HG03521 (cell line): Measurements from ENCODE around the gene MRPS7.
A peak's percentile ranks its signal among the peaks of the same experiment; 100 is the strongest.
"Not testable (repeated sequence)": the region's sequence is repeated elsewhere in the genome, so short reads cannot be mapped to it uniquely, and the experiment has no call there.

ENCODE experiments used
- ATAC-seq: cut with Tn5 transposase; IDR thresholded peaks from one replicate; pipeline ENCODE4 v1.9.1; 2021; ENCODE audit warnings: mild to moderate bottlenecking, moderate library complexity; ENCODE audit not compliant: unreplicated experiment

MRPS7 gene

GRCh38 chr17:75242461-75243042 is 19.1 kb upstream of the MRPS7 start:
- ATAC-seq = no peak

GRCh38 chr17:75244133-75244866 is 17.4 kb upstream of the MRPS7 start:
- ATAC-seq = no peak

GRCh38 chr17:75245011-75245410 is 16.7 kb upstream of the MRPS7 start:
- no peak for ATAC-seq

- ATAC-seq = no peak
These were observed 15.3 kb upstream of the MRPS7 start for GRCh38 chr17:75246404-75246803.

- ATAC-seq = no peak
These were observed 12.1 kb upstream of the MRPS7 start for GRCh38 chr17:75249564-75249963.

GRCh38 chr17:75250009-75250471 is 11.6 kb upstream of the MRPS7 start:
- ATAC-seq = peak; percentile 75

GRCh38 chr17:75252039-75252816 is 9.5 kb upstream of the MRPS7 start:
- ATAC-seq = no peak

- ATAC-seq = not testable (repeated sequence)
These were observed 5.6 kb upstream of the MRPS7 start for GRCh38 chr17:75255954-75256698.

- not testable (repeated sequence) for ATAC-seq
These were observed 4.5 kb upstream of the MRPS7 start for GRCh38 chr17:75257228-75257627.

GRCh38 chr17:75260641-75261335 is 891 bp upstream of the MRPS7 start:
- ATAC-seq = peak; percentile 25

- no peak for ATAC-seq
These were observed 480 bp downstream of the MRPS7 start for GRCh38 chr17:75262112-75262606.

GRCh38 chr17:75263055-75263454 is 1.4 kb downstream of the MRPS7 start:
- no peak for ATAC-seq

GRCh38 chr17:75265614-75266315 is 4.1 kb downstream of the MRPS7 start:
- ATAC-seq = no peak

- no peak for ATAC-seq
These were observed 4.9 kb downstream of the MRPS7 start for GRCh38 chr17:75266316-75267152.

- no peak for ATAC-seq
These were observed 5.4 kb downstream of the MRPS7 start for GRCh38 chr17:75267153-75267410.

GRCh38 chr17:75267411-75268232 is 5.9 kb downstream of the MRPS7 start:
- no peak for ATAC-seq

GRCh38 chr17:75269844-75270217 is 8.2 kb downstream of the MRPS7 start:
- no peak for ATAC-seq
